Common myeloid progenitor, CD34-positive (primary cell): Measurements from ENCODE around the gene SMIM43.

Experiments used
- CTCF ChIA-PET: fragments of 350-600 bp; sonication (Branson Sonifier 250); formaldehyde crosslinking; loops from one replicate; lab custom pipeline; 2021; ENCODE audit warnings: antibody characterized with exemption; lab: Charles Lee
- POLR2A ChIA-PET: fragments of 350-600 bp; sonication (Branson Sonifier 250); formaldehyde crosslinking; loops from one replicate; lab custom pipeline; 2021; ENCODE audit warnings: antibody characterized with exemption; lab: Charles Lee
- DNase-seq, 3 donors: peaks; one replicate each; pipeline versions ENCODE4 v3.0.0 to v3.0.0-alpha.2; 2013
- H3K27ac ChIP-seq, 2 experiments: 1 replicate in 1 of 2; 2 replicates in 1 of 2; pipeline ENCODE4 v1.7.0; 2013; ENCODE audit warnings: inconsistent platforms in 2 of 2, low read length in 2 of 2, mild to moderate bottlenecking in 2 of 2, low read depth in 1 of 2, moderate library complexity in 1 of 2; ENCODE audit not compliant: severe bottlenecking in 2 of 2, insufficient read depth in 1 of 2, poor library complexity in 1 of 2
- H3K27me3 ChIP-seq, 5 experiments: replicated peaks in 2 of 5; 1 replicate in 3 of 5; 2 replicates in 2 of 5; pipeline versions ENCODE4 v1.6.1 to v1.7.0; 2013; ENCODE audit warnings: low read length in 4 of 5, mild to moderate bottlenecking in 2 of 5, moderate library complexity in 2 of 5, inconsistent platforms in 1 of 5; ENCODE audit not compliant: insufficient read depth in 5 of 5, control insufficient read depth in 4 of 5
- H3K36me3 ChIP-seq, 4 experiments: 1 replicate in 2 of 4; 2 replicates in 2 of 4; pipeline versions ENCODE4 v1.6.1 to v1.7.0; 2013; ENCODE audit warnings: low read length in 3 of 4, control low read depth in 1 of 4, mild to moderate bottlenecking in 1 of 4; ENCODE audit not compliant: control insufficient read depth in 4 of 4, insufficient read depth in 4 of 4
- H3K4me1 ChIP-seq, 4 experiments: 1 replicate in 3 of 4; 2 replicates in 1 of 4; pipeline versions ENCODE4 v1.6.1 to v1.7.1; 2013; ENCODE audit warnings: low read length in 3 of 4, mild to moderate bottlenecking in 3 of 4, control low read depth in 1 of 4, inconsistent platforms in 1 of 4, moderate library complexity in 1 of 4; ENCODE audit not compliant: control insufficient read depth in 4 of 4, insufficient read depth in 4 of 4; ENCODE audit errors: control extremely low read depth in 1 of 4
- H3K4me3 ChIP-seq, 7 experiments: 1 replicate in 4 of 7; 2 replicates in 3 of 7; pipeline versions ENCODE4 v1.5.1 to v1.7.0; 2013; ENCODE audit warnings: mild to moderate bottlenecking in 7 of 7, low read length in 6 of 7, moderate library complexity in 6 of 7, inconsistent platforms in 2 of 7, low read depth in 2 of 7, control low read depth in 1 of 7; ENCODE audit not compliant: insufficient read depth in 4 of 7, control insufficient read depth in 1 of 7; ENCODE audit errors: extremely low read depth in 1 of 7
- H3K9me3 ChIP-seq, 5 experiments: 1 replicate in 4 of 5; 2 replicates in 1 of 5; pipeline versions ENCODE4 v1.6.1 to v1.7.1; 2013; ENCODE audit warnings: low read length in 4 of 5, mild to moderate bottlenecking in 2 of 5, inconsistent platforms in 1 of 5, low read depth in 1 of 5, moderate library complexity in 1 of 5; ENCODE audit not compliant: control insufficient read depth in 4 of 5, insufficient read depth in 2 of 5; ENCODE audit errors: control extremely low read depth in 1 of 5
- WGBS: methylation state at CpG from one replicate; pipeline ENCODE4 v1.1.5; 2013; ENCODE audit not compliant: insufficient coverage; 5-methylcytosine and 5-hydroxymethylcytosine counted together

Gene SMIM43

DNA sequence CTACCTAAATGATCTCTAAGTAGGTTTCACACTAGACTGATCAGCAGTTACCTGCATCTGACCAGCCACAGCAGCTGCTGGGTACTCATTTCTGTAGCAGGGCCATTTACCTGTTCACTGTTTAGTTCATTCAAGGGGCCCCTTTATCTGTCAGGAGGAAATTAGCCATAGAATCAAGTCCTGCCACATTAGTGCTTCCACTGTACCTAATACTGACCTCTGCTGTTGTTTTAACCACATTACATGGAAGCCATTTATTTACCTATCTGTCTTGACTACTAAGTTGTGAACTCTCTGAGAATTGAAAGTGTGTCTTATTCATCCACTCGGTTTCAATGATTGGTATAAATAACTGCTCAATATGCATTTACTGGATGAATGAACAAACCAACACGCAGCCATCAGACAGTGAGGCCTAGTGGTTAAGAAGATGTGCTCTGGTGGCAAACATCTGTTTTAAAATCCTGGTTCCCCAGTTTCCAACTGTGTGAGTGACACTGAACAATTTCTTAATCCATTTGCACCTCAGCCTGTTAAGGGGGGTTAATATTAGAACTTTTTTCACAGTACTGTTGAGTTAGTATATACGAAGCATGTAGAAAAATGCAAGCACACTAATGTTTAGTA, 38.2 kb downstream of the SMIM43 start:
- WGBS = no CpG with 5 or more reads among the region's 3 CpGs
- Histone ChIP-seq H3K9me3 (no peaks in the 10 kb centered on the region), H3K4me3 (no peak overlapping the region), H3K4me1 (no peaks in the 10 kb centered on the region), H3K36me3 (no peaks in the 10 kb centered on the region), H3K27ac (no peak overlapping the region), H3K27me3 (peaks cover 0 to under 1% (median 0%) of the 10 kb centered on the region in 5 experiments)
- CTCF ChIA-PET = interaction anchor here (1.0 to 1.7 kb wide), 4 partner anchors 9 to 30 kb away, joined by 3 to 6 read pairs (median 3); no protein-coding TSS in a partner anchor
- POLR2A ChIA-PET = no interaction called here
- DNase-seq = peak; percentile 53 to 75 (median 69)

DNA sequence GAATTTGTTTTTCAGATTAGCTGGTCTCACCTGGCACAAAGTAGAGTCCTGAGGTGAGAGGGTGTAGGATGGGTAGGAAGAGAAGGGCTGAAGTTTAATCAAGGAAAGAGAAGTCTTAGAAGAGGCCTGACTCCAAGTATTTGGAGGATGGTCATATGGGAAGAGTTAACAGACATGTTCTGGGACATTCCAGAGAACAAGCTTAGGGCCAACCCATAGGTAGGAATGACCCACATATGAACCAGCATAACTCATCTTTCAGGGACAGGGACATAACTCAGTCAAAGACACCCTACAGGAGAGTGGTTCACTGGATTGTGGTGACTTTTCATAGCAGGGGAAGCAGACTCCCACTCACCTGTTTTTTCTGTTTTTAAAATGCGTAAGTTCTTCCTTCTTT, 40.3 kb downstream of the SMIM43 start:
- WGBS = no CpG with 5 or more reads among the region's 1 CpG
- no peaks in the 10 kb centered on the region for H3K9me3 ChIP-seq
- no peaks in the 10 kb centered on the region for H3K4me1 ChIP-seq
- DNase-seq = no peak
- CTCF ChIA-PET = interaction anchor here (0.5 to 2.7 kb wide), 7 partner anchors 10 to 354 kb away, joined by 3 to 8 read pairs (median 5); partner anchors contain the start of gene ANXA5
- no peak overlapping the region for H3K4me3 ChIP-seq
- H3K27ac ChIP-seq = no peak overlapping the region
- H3K27me3 ChIP-seq = peaks cover 0 to 2% (median 0%) of the 10 kb centered on the region in 5 experiments
- no peaks in the 10 kb centered on the region for H3K36me3 ChIP-seq
- POLR2A ChIA-PET = interaction anchor here (0.9 kb wide), 1 partner anchor 29 kb away, joined by 3 read pairs; no protein-coding TSS in a partner anchor

DNA sequence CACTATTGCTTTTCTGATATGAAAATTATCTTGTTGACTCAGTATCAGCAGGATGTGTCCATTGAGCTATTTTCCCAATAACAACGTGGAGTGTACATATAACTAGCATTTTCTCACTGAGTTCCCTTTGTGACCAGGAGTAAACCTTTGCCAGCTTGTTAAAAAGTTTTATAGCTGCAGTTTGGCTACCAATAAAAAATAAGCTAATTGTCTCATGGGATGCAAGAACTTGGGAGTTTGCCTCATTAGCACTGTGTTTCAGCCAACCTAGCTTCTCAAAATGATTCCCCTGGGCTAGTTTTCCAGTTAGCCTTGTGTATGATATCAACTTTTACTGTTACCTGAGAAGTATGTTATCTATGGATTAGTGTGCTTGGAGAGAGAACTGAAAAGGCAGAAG, 43.3 kb downstream of the SMIM43 start:
- WGBS = 100% methylated on average over 1 of the region's 1 CpG
- CTCF ChIA-PET = interaction anchor here (1.2 to 1.5 kb wide), 2 partner anchors 10 to 15 kb away, joined by 4 to 7 read pairs; no protein-coding TSS in a partner anchor
- Histone ChIP-seq H3K27me3 (peaks cover 0 to 4% (median 0%) of the 10 kb centered on the region in 5 experiments), H3K9me3 (no peaks in the 10 kb centered on the region), H3K4me3 (no peak overlapping the region), H3K36me3 (no peaks in the 10 kb centered on the region), H3K4me1 (no peaks in the 10 kb centered on the region), H3K27ac (no peak overlapping the region)
- no peak for DNase-seq
- POLR2A ChIA-PET = no interaction called here

DNA sequence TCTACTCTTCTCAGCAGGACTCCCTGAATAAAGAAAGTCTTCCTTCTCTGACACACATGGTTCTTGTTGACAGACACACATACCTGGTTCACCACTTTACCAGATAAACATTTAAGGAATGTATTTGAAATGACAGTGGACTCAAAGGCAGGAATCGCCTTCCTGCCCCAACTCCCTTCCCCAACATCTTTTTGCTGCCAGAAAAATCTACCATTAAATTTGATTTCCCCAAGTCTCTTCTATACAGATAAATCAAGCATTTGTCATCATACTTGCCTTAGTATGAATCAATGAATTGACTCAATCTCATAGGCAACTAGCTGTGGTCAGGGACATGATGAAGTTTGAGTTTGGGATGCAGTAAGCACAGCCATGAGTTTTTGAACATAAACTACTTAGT, 44.9 kb downstream of the SMIM43 start:
- CTCF ChIA-PET = no interaction called here
- H3K4me3 ChIP-seq = no peak overlapping the region
- POLR2A ChIA-PET = no interaction called here
- no peak for DNase-seq
- peaks cover 0 to 5% (median 3%) of the 10 kb centered on the region in 5 experiments for H3K27me3 ChIP-seq
- H3K4me1 ChIP-seq = no peaks in the 10 kb centered on the region
- H3K36me3 ChIP-seq = no peaks in the 10 kb centered on the region
- no peaks in the 10 kb centered on the region for H3K9me3 ChIP-seq
- H3K27ac ChIP-seq = no peak overlapping the region
- WGBS = no CpG with 5 or more reads among the region's 1 CpG

DNA sequence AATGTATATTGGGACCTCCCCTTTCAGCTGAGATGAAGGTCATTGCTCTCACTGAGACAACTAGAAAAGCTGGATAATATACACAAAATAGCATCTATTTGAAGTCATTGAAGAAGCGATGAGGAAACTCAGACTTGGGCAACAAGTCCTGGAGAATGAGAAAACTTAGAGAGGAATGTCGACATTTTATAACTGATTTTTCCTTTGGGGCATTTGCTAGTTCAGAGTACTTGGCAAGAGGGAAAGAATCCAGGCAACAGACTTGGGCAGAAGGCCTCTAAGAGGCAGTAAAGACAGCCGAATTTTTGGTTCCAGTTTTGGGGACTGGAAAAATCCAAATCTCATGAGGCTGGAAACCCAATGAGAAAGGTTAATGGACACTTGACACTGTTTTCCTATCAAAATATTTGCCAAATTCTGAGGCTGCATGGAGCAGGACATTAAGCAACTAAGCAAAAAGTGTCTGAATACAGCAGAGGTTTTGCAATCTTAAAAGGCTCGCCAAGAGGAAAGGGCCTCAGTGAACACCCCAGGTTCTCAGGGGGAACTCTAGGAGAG, 47.2 kb downstream of the SMIM43 start:
- CTCF ChIA-PET = interaction anchor here (1.3 kb wide), 1 partner anchor 8 kb away, joined by 3 read pairs; no protein-coding TSS in a partner anchor
- Histone ChIP-seq H3K4me1 (no peaks in the 10 kb centered on the region), H3K4me3 (no peak overlapping the region), H3K27me3 (peaks cover 0 to 5% (median 3%) of the 10 kb centered on the region in 5 experiments), H3K27ac (no peak overlapping the region), H3K9me3 (no peaks in the 10 kb centered on the region), H3K36me3 (no peaks in the 10 kb centered on the region)
- POLR2A ChIA-PET = no interaction called here
- WGBS = 100% methylated on average over 2 of the region's 4 CpGs
- no peak for DNase-seq

DNA sequence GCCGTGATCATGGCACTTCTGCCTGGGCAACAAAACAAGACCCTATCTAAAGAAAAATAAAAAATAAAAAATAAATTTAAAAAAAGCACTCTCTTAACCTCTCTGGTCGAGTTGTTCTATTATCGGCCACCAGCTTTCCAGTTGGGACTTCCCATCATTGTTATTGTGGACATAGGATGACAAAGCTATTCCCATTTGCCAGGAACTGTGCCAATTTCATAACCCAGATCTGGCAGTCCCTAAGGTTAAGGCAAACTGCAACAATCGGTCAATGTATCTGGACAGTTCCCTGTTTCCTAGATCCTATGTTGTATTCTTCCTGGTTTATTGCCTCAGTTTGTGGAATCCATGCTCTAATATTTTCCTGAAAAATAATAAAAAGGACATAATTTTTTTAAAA, 50.4 kb downstream of the SMIM43 start:
- ChIA-PET CTCF (interaction anchor here (1.5 to 2.2 kb wide), 2 partner anchors 10 to 13 kb away, joined by 6 to 8 read pairs; no protein-coding TSS in a partner anchor), POLR2A (no interaction called here)
- H3K27me3 ChIP-seq = peaks cover 3 to 13% (median 10%) of the 10 kb centered on the region in 5 experiments
- H3K4me1 ChIP-seq = peaks cover 0 to 10% (median 7%) of the 10 kb centered on the region in 4 experiments
- H3K4me3 ChIP-seq = no peak overlapping the region
- no peaks in the 10 kb centered on the region for H3K9me3 ChIP-seq
- DNase-seq = no peak
- 96% methylated on average over 2 of the region's 4 CpGs for WGBS
- no peaks in the 10 kb centered on the region for H3K36me3 ChIP-seq
- H3K27ac ChIP-seq = no peak overlapping the region

DNA sequence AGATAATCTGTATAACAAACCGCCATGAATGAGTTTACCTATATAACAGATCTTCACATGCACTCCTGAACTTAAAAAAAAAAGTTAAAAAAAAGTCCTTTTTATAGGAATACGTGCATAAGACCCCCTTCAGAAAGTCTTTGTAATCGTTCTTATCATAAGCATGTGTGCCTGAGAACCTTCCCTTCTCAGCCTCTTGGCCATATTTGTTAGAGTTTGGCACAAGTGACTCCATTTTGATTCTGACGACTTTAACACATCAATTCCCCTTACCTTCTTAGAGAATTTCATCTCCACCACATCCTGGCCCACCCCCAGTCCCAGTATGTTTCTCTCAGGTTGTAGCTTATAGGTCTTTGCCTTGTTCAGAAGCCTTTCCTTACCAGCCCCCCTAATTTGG, 52.2 kb downstream of the SMIM43 start:
- peaks cover 3 to 14% (median 10%) of the 10 kb centered on the region in 5 experiments for H3K27me3 ChIP-seq
- CTCF ChIA-PET = interaction anchor here (0.6 to 1.9 kb wide), 4 partner anchors 9 to 19 kb away, joined by 3 to 4 read pairs (median 3); partner anchors contain the start of gene ANXA5
- 100% methylated on average over 2 of the region's 4 CpGs for WGBS

More for the DNA sequence above, 52.2 kb downstream of the SMIM43 start:
- DNase-seq = no peak
- H3K36me3 ChIP-seq = no peaks in the 10 kb centered on the region
- POLR2A ChIA-PET = no interaction called here
- peaks cover 0 to 10% (median 7%) of the 10 kb centered on the region in 4 experiments for H3K4me1 ChIP-seq
- no peaks in the 10 kb centered on the region for H3K9me3 ChIP-seq
- H3K4me3 ChIP-seq = no peak overlapping the region
- H3K27ac ChIP-seq = no peak overlapping the region
